ENCODE data around the gene CKS2.
"Not testable (repeated sequence)": the region's sequence is repeated elsewhere in the genome, so short reads cannot be mapped to it uniquely, and the experiment has no call there.

Gene CKS2

DNA sequence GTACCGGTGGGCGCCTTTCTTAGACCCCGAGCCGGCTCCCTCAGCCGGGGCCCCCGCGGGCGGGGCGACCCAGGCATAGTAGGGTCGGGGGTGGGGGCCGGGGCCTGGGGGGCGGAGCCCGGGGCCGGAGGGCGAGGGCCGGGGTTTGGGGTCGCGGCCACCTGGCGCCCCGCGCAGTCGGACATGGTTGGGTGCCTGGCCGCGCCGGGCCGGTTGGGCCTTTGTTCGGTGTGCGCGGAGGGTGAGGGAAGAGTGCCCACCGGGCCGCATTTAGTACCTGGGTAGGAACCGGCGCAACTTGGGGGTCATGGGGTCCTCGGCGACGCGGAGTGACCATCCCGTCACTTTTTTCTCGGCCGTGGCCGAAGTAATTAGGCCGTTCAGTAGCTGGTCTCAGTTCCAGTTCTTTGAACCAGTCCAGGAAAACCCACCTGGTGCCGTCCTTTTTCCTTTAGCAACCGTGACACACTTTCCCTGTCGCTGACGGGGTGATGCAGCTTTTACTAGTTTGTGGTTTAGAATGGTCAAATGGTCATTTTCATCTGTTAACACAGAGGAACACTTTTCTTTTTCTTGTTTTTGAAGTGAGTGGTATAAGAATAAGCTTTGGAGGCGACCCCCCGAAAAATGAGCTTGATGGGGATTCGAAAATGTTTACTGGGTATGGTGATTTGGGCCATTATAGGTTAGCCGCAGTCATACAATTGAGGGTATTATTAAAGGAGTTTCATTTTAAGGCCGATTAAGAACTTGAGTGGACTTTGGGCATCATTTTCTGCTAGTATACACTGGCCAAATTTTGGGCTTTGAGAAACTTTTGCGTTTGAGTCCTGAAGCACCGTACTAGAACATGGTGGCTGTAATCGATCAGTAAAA lies 589 bp downstream of the CKS2 start:
- DNase-seq: no peak

DNA sequence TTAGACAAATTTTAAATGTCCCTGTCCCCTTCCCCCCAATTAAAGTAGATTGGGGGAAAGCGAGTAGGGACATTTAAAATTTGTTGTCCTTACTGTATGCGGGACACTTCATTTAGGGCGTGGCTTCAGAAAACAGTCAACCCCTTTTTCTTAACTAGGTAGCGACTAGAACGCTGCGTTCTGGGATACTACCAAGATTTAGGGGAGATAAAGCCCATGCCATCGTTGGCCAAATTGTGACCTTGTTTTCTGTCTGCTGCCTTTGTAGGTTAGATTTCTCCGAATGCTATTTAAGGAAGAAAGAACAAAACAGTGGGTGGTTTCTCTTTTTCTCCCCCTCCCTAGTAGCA lies 1.2 kb downstream of the CKS2 start:
- DNase-seq: no peak

DNA sequence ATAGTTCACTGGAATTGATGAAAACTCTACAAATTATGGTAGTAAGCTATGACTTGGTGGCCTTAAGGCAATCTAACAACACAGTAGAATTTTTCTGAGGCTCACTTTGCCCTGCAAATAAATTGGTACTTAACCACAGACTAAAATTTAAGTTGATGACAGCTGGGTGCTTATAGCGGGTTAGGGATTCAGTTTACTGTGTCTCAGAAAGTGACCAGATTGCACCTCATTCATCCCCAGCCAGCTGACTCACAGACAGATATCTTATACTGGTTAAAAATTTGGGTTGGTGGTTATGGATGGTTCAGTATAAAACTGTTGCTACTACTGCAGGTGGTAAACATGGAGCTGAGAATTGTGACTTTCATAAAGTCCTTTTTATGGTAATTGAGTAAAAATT lies 2.8 kb downstream of the CKS2 start:
- no peak for DNase-seq

DNA sequence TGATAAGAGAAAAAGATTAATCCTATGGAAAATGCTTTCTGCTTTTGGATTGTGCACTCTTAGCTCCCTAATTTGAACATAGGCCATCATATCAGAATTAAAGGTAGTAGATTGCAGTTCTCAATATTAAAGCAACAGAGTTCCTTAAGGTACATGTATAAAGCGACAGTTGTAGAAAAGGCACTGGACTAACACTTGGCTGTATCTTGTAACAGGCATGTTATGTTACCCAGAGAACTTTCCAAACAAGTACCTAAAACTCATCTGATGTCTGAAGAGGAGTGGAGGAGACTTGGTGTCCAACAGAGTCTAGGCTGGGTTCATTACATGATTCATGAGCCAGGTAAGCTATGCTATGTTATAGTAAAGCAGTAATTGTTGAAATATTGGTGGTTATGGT lies 4.0 kb downstream of the CKS2 start:
- no peak for DNase-seq

DNA sequence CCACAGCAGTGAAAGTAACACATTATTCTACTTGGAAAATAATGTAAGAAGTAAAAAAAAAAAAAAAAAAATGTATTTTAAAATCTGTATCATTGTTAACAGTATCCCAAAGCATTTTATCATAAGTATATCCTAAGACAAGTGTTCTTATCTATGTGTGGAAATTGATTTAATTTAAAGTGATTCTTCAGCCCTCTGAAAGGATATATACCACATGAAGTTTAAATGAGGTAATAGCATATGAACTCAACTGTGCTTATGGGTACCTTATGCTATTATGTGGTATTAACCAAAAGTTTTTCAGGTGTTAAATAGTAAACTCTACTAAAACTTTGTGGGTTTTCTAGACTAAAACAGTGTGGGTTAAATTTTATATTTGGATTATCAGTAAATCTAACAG lies 4.5 kb downstream of the CKS2 start:
- no peak for DNase-seq

DNA sequence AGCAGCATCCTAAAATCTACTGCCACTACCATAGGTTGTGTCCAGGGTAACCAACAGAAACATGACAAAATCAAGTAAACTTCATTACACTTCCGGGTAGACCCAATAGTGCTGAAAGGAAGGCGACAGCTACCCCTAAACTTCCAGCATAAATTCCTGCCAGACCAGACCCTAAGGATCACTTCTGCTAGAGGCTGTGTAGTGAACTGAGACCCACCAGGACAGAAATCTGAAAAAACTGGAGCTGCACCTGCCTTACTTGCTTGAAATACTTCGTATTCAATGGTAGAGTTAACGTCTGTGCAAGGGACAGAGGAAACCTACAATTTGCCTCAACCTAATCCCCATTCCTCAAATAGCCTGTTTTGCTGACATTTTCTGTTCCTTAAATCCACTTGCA lies 6.3 kb downstream of the CKS2 start:
- no peak for DNase-seq

DNA sequence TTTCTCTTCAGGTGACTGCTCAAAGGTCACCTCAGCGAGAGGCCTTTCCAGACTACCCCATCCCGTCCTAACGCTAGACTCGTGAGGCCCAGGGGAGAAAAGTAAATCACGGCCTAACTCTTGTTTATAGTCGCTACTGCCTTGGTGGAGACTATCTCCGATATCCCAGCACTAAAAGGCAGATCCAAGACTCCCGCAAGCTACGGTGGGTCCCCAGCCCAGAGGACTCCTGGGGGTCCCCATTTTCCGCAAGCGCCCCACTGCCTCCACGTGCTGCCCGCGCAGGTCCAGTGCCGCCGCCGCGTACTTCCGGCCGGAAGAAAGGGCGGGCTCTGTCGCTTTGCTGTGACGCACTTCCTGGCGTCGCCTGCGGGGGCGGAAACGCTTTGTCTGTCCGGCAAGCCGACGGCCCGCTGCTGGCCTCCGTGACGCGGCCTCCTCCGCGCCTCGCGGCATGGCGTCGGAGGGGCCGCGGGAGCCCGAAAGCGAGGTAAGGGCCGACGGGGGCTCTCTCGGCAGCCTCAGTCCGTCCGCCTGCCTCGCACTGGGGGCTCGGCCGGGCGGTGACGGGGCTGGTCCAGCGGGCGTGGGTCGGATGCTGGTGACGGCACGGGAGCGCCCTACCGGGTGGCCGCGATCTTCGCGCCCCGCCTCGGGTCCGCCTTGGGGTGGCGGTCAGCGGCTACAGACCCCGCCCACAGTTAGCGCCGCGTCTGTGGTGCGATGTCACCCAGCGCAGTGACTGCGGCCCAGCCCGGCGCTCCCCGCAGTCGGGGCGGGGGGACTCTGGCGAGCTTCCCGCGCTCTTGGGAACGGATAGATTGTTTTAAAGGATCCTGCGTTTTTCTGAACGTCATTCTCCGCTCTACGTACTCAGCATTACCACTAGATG lies 7.4 kb downstream of the CKS2 start, which contains the start of gene SECISBP2:
Gene SECISBP2 (plus strand): TSS at position 378 of the 892 bp plus-strand sequence. CDS start 77 bp downstream, at position 455.
- peak; percentile 55 for DNase-seq

DNA sequence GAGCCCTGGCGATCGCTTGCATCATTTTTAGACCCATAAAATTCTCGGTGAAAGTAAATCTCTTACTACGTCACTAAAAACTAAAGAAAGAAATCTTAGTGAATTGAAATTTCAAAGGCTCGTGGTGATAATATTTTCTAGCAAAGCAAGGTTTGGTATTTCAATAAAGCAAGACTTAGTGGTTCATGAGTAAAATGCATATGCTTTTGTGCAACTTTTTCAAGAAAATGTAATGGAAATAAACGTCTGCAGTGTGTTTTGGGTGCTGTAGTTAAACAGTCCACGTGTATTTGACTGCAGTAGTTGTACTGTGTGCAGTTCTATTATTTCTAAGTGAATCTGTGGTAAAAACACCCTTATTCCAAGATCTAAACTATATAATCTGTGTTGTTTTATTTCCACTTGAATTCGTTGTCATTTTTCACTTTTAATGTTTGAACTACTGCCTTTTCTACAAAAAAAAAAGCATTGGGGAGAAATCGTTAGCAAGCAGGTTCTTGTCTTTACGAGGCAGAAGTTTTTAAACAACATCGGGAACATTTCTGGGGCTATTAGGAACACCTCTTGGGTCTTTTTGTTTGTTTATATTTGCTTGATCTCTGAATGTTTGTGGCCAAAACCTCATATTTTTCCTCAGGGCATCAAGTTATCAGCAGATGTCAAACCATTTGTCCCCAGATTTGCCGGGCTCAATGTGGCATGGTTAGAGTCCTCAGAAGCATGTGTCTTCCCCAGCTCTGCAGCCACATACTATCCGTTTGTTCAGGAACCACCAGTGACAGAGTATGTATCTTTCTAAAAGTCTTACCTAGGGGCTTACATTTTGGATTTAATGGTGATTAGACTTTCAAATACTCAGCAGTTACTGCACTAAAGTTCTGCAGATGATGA lies 8.3 kb downstream of the CKS2 start:
- DNase-seq: no peak

DNA sequence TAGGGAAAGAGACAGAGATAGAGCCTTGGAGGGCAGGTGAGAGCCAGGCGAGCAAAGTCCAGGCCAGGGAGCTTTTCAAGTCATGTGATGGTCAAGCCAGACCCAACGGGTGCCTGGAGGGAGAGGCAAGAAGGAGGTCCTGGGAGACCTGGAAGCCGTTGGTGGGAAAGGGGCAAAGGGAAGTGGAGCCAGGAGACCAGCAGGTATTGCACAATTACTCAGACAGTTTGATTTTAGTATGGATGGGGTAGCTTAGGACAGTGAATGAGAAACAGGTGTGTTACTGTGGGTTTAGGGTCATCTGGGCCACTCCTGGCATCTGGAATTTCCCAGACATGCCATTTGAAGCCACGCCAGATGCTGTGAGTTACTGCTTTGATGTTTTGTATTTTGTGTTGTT lies 12.4 kb downstream of the CKS2 start:
- DNase-seq: no peak

DNA sequence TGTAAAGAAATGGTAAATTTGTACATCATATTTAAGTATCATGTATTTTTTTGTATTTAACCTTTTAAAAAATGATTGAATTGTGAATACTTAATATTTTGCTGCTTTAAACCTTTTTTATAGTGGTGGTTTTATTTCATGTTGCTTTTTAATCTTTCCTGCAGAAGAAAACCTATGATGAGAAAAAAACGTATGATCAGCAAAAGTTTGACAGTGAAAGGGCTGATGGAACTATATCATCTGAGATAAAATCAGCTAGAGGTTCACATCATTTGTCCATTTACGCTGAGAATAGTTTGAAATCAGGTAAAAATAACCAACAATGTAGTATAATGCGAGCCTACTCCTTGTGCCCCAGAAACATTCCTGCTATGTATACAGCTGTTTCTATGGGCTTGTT lies 14.7 kb downstream of the CKS2 start:
- no peak for DNase-seq

DNA sequence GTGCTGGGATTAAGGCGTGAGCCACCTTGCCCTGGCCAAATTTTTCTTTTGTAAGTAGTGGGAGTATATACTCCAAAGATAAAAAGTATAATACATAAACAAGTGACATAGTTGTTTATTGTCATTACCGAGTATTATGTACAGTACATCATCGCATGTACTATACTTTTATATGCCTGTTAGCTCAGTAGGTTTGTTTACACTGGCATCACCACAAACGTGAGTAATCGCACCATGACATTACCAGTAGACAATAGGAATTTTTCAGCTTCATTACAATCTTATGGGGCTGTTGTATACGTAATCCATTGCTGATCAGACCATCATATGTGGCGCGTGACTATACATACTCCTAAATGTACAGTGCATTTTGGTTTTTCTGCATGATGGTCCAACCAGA lies 17.1 kb downstream of the CKS2 start:
- no peak for DNase-seq

DNA sequence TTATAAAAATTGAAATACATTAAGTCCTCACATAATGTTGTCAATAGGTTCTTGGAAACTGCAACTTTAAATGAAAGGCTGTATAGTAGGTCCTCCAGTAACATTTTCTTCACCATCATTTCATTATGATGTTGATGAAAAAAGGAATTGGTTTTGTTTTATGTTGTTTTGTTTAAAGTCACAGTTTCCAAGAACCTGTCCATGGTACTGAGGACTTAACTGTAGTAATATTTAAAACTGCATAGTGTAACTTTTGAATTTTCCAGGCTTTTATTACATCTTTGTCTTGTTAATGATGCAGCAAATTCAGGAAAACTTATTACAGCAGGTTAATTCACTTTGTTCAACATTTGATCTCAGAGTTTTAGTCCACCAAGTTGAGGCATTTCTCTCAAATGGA lies 18.9 kb downstream of the CKS2 start:
- no peak for DNase-seq

DNA sequence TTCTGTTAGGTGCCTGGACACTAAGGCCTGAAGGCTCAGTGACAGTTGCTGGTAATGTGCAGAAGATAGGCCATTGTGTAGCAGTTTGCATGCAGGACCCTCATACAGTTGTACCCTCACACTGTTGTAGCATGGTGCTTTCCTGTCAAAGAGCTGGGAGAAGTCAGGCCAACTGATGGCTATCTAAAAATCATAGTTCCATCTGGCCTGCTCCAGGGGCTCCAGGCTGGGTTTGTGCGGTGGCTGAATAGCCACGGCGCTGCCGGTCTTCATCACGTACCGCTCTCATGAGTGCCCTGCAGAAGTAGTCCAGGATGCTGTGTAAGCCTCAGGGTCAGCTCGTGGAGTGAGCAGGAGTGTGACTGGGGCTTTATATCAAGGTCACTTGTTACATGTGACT lies 19.5 kb downstream of the CKS2 start:
- no peak for DNase-seq

DNA sequence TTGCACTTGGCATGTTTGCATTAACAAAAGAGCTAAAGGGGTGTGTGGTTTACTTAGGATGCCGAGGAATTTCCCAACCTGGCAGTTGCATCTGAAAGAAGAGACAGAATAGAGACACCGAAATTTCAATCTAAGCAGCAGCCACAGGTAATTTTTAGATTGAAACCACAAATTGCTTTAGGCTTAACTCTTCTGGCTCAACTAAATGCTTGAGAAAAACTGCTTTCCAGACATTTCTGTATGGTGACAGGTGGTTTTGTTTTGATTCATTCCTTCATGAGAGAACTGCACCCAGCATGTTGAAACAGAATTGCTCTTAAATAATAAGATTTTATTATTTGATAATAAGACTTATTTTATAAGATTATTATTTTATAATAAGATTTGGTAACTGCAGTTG lies 28.8 kb downstream of the CKS2 start:
- DNase-seq: no peak

DNA sequence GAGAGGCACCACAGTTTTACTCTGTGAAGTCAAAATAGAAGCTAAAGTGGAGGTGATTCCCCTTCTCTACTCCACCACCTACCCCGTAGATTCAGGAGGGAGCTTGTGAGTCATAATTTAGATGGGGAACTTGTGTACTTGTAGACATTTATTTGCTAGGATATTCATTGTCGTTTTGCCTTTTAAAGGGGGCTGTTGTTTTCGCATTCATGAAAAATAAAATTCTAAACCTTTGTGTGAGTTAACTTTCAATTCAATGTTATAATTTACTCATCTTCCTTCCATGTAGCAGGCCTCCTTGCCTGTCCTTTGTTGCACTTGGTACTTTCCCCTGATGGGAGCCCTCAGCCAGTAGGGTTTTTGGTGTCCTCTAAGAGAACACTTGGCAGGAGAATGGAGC lies 29.3 kb downstream of the CKS2 start:
- DNase-seq: no peak

DNA sequence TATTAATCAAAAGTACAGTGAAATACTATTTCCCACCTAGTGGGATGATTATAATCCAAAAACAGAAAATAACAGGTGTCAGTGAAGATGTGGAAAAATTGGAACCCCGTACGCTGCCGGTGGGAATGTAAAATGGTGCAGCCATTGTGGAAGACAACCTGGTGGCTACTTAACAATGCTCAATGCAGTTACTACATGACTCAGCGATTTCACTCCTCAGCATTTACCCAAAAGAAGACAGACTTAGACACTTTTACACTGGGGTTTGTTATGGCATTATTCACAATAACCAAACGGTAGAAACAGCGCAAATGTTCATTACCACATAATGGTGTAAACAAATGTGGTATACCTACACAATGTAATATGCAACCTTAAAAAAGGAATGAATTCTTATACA lies 31.2 kb downstream of the CKS2 start:
- DNase-seq: no peak

DNA sequence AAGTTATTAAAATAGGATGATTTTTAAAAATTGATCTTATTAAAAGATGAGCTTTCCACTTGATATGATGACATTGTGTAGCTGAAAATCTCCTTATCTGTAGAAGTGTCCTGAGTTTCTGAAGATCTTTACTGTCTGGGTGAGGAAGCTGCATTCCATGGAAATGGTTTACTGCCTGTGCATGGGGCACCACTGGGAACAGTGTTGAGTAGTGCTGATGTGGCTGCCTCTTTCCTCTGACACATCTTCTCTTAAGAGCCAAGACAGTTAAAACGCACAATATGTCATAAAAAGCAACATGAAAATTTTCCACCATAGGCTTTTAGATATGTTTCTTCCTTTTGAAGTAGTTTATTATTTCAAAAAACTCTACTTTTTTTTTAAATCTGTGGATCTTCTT lies 32.0 kb downstream of the CKS2 start:
- DNase-seq: no peak

DNA sequence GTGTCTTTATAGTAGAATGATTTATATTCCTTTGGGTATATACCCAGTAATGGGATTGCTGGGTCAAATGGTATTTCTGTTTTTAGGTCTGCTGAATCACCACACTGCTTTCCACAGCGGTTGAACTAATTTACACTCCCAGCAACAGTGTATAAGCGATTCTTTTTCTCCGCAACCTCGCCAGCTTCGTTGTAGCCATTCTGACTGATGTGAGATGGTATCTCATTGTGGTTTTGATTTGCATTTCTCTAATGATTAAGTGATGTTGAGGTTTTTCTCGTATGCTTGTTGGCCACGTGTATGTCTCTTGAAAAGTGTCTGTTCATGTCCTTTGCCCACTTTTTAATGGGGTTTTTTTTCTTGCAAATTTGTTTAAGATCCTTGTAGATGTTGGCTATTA lies 32.8 kb downstream of the CKS2 start:
- not testable (repeated sequence) for DNase-seq

DNA sequence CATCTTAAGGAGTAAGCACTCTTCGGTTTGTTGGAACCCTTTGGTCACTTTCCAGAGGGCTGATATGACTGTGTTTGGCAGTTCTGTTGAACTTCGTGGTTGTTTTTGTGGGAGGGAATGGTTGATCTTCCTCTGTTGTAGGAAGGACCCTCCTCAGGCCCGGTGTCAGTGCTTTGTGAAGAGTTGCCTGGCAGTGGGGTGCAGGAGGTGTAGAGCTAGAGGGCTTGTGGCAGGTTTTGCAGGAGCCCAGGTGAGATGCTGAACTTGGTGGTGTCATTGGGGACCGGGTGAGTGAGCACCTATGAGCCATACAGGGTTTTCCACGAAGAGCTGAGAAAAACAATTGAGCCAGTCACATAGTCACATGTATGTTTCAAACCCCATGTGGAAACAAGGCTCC lies 34.5 kb downstream of the CKS2 start:
- DNase-seq: no peak

DNA sequence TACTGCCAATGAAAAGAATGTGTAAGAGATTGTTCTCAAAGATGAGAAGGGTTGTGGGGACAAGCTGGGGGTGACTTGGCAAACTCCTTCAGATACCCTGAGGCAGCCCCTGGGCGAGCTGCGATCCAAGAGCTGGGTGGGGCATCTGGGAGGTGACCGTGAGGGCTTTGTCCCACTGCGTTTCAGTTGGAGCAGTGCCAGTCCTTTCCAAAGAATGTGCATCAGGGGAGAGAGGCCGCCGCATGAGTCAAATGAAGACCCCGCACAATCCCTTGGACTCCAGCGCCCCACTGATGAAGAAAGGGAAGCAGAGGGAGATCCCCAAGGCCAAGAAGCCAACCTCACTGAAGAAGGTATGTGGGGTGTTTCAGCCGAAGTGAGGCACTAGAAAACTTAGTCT lies 35.7 kb downstream of the CKS2 start:
- no peak for DNase-seq

DNA sequence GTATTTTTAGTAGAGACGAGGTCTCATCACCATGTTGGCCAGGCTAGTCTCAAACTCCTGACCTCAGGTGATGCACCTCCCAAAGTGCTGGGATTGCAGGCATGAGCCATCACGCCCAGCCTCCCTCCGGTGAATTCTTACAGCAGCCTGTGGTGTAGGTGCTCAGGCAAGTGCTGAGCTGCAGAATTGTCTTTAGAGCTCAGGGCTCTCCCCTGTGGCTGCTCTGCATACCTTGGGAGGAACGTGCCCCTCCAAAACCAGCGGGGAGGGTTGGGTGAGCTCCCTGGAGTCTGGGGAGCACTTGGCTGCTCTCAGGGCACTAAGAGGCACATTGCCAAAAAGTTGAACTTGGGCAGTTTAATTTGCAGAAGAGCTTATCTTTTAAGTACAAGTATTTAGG lies 36.7 kb downstream of the CKS2 start:
- DNase-seq: no peak

DNA sequence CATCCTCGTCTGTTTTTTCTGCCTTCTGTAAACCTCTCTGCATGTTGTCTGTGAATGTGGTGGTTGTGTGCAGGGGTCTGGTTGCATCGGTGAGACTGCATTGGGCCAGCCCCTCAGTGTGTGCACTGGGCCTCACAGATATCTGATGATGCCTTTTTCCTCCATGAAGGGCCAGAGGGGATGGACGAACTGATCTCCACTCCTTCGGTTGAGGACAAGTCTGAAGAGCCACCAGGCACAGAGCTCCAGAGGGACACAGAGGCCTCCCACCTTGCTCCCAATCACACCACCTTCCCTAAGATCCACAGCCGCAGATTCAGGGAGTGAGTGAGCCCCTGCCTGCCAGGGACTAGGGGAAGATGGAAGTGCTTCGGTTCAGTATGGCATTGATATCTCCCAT lies 38.6 kb downstream of the CKS2 start:
- DNase-seq: no peak

DNA sequence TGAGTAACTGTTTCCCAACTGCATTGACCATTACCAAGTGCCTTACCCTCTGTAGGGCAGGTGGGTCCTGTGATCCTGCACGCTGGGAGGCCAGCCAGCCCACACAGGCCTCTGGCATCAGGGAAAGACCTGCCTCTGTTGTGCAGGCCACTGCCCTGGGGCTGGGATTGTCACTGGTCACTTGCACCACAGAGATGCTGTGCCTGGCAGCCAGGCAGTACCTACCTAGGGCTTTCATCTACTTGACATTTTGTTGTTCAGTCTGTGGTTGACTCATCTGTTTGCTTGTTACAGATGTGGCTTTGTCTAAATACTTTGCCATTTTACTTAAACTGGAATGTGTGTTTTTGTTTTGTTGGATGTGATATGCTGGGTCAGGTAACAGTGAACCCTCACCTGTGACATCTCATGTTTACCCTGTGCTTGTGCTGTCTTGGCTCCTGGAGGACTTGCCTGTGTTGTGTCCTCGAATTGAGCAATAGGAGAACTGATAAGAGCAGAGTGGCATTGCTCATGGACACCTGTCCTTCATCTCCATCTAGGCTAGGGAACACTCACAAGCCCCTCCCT lies 40.1 kb downstream of the CKS2 start:
- no peak for DNase-seq

All from 8988T (cell line).